SK-N-SH (cell line): ENCODE results near the gene BAZ1A.

Source experiments
- CHD2 ChIP-seq: fragments of 150-350 bp; IDR thresholded peaks from 2 replicates; pipeline ENCODE4 v1.6.1; 2018; ENCODE audit warnings: low read length; ENCODE audit not compliant: partially characterized antibody
- MAX ChIP-seq: IDR thresholded peaks from 2 replicates; pipeline ENCODE4 v1.4.0; 2012; ENCODE audit warnings: low read depth
- NFIC ChIP-seq: IDR thresholded peaks from 2 replicates; pipeline ENCODE4 v1.4.0; 2012; ENCODE audit warnings: borderline replicate concordance
- NRF1 ChIP-seq: IDR thresholded peaks from 2 replicates; pipeline ENCODE4 v1.6.1; 2012; ENCODE audit warnings: low read depth, mild to moderate bottlenecking, low read length
- REST ChIP-seq: IDR thresholded peaks from 2 replicates; pipeline ENCODE4 v1.6.1; 2012; ENCODE audit warnings: mild to moderate bottlenecking, low read depth, low read length, moderate library complexity
- SIN3A ChIP-seq: IDR thresholded peaks from 2 replicates; pipeline ENCODE4 v1.6.1; 2012; ENCODE audit warnings: low read depth, mild to moderate bottlenecking, low read length, moderate library complexity, borderline replicate concordance
- TF ChIP-seq, protein P1 (sequence below): fragments of 200-600 bp; sonication (generic); IDR thresholded peaks from 2 replicates; pipeline ENCODE4 v1.6.1; 2017; ENCODE audit warnings: antibody characterized with exemption, mild to moderate bottlenecking, moderate library complexity

DNA sequence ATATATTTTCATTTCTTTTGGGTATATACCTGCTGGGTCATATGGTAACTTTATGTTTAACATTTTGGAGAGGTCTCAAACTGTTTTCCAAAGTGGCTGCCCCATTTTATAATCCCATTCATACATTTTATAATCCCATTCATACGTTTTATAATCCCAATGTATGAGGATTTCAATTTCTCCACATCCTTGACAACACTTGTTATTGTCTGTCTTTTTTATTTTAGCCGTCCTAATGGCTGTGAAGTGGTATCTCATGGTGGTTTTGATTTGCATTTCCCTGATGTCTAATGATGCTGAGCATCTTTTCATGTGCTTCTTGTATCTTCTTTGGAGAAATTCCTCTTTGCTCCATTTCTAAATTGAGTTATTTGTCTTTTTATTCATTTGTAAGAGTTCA lies 154.0 kb downstream of the BAZ1A start:
- TF ChIP-seq CHD2 (no peak), NRF1 (no peak), MAX (no peak), SIN3A (no peak), REST (no peak), NFIC (no peak)
- TF ChIP-seq, protein P1, sequence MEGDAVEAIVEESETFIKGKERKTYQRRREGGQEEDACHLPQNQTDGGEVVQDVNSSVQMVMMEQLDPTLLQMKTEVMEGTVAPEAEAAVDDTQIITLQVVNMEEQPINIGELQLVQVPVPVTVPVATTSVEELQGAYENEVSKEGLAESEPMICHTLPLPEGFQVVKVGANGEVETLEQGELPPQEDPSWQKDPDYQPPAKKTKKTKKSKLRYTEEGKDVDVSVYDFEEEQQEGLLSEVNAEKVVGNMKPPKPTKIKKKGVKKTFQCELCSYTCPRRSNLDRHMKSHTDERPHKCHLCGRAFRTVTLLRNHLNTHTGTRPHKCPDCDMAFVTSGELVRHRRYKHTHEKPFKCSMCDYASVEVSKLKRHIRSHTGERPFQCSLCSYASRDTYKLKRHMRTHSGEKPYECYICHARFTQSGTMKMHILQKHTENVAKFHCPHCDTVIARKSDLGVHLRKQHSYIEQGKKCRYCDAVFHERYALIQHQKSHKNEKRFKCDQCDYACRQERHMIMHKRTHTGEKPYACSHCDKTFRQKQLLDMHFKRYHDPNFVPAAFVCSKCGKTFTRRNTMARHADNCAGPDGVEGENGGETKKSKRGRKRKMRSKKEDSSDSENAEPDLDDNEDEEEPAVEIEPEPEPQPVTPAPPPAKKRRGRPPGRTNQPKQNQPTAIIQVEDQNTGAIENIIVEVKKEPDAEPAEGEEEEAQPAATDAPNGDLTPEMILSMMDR = no peak
